Upper lobe of left lung (tissue), 6 donors: ENCODE data around the gene SGSH. TPM values are rescaled to one million over a fixed set of nuclear protein-coding genes. Genes with fewer than 3 reads are reported as not detected.

Experiments
- ATAC-seq, 2 donors: fragments of 200-7000 bp; cut with Tn5 transposase; one replicate each; pipeline ENCODE4 v1.9.1; 2022; ENCODE audit warnings: mild to moderate bottlenecking in 2 of 2, moderate library complexity in 2 of 2; ENCODE audit not compliant: low FRiP score in 2 of 2
- DNase-seq, 2 donors: peaks; one replicate each; pipeline ENCODE4 v3.0.0-alpha.2; 2019 to 2020
- H3K27ac ChIP-seq, 4 donors: fragments of 200-600 bp; sonication (generic); one replicate each; pipeline ENCODE4 v1.5.1; 2016 to 2019
- H3K27me3 ChIP-seq, 4 donors: fragments of 200-600 bp; sonication (generic); one replicate each; pipeline ENCODE4 v1.5.1; 2017 to 2019
- H3K36me3 ChIP-seq, 4 donors: fragments of 200-600 bp; sonication (generic); one replicate each; pipeline ENCODE4 v1.5.1; 2016 to 2019
- H3K4me1 ChIP-seq, 4 donors: fragments of 200-600 bp; sonication (generic); one replicate each; pipeline ENCODE4 v1.5.1; 2018 to 2019
- H3K4me3 ChIP-seq, 4 donors: fragments of 200-600 bp; sonication (generic); one replicate each; pipeline ENCODE4 v1.5.1; 2017 to 2019; ENCODE audit warnings: mild to moderate bottlenecking in 2 of 4, moderate library complexity in 1 of 4
- H3K9me3 ChIP-seq, 4 donors: fragments of 200-600 bp; sonication (generic); one replicate each; pipeline ENCODE4 v1.5.1; 2018 to 2019
- CTCF ChIP-seq, 6 experiments: fragments of 450-650 bp in 4 of 6; fragments of 200-600 bp in 2 of 6; sonication (generic) in 2 of 6; IDR thresholded peaks; one replicate each; pipeline ENCODE4 v1.5.1; 2016 to 2019; ENCODE audit warnings: antibody characterized with exemption in 6 of 6
- EP300 ChIP-seq, 4 donors: sonication (generic); formaldehyde crosslinking; IDR thresholded peaks; one replicate each; pipeline ENCODE4 v1.5.1; 2017; ENCODE audit warnings: antibody characterized with exemption in 4 of 4, control low read depth in 2 of 4
- POLR2A ChIP-seq, 4 donors: fragments of 450-650 bp; IDR thresholded peaks; one replicate each; pipeline ENCODE4 v1.5.1; 2016 to 2017; ENCODE audit warnings: antibody characterized with exemption in 4 of 4, mild to moderate bottlenecking in 2 of 4
- POLR2AphosphoS5 ChIP-seq, 2 donors: sonication (generic); formaldehyde crosslinking; IDR thresholded peaks; one replicate each; pipeline ENCODE4 v1.5.1; 2017; ENCODE audit warnings: antibody characterized with exemption in 2 of 2
- WGBS, 2 donors: methylation state at CpG; one replicate each; pipeline ENCODE4 v1.1.5; 2017 to 2018; 5-methylcytosine and 5-hydroxymethylcytosine counted together
- total RNA-seq, 6 donors: library from RNA; depleted of rRNA in 4 of 6; stranded (reverse); fragments of >200 nt in 4 of 6; gene quantifications; one replicate each; pipeline versions ENCODE4 v1.1.0 to v1.2.1, GENCODE V29; 2016 to 2021
- donor health status: DM: no; HTN: no; CAD: no; lungs with moderate emphysema.
- donor health status: DM: no; HTN: yes; CAD: no; lungs with severe emphysema.

Gene SGSH
- total RNA-seq, 6 donors from 2014 or later = 36.3 to 264 (median 65.0) TPM

GRCh38 chr17:80253631-80254395 lies 33.7 kb upstream of the SGSH start:
- 79 to 81% methylated on average over 17 to 21 of the region's 21 CpGs for WGBS, 2 donors
- no peak for ATAC-seq

GRCh38 chr17:80252871-80253270 lies 32.7 kb upstream of the SGSH start:
- 32 to 57% methylated on average over 6 to 11 of the region's 13 CpGs for WGBS, 2 donors
- peak; percentile 63 to 69 for ATAC-seq
- Histone ChIP-seq H3K27ac (peak overlapping the region in 1 of 4 donors; percentile 43), H3K4me1 (peaks cover 17 to 32% (median 26%) of the 10 kb centered on the region in 4 donors), H3K36me3 (peaks cover 4 to 36% (median 15%) of the 10 kb centered on the region in 4 donors), H3K4me3 (no peak overlapping the region), H3K9me3 (no peaks in the 10 kb centered on the region), H3K27me3 (no peaks in the 10 kb centered on the region)
- DNase-seq = peak; percentile 85 to 91
- TF ChIP-seq POLR2AphosphoS5 (IDR thresholded peaks at IDR 0.05) (no peak), CTCF (IDR thresholded peaks at IDR 0.05) (peak; percentile 21 to 62 (median 52))

More at GRCh38 chr17:80253631-80254395, 33.7 kb upstream of the SGSH start:
- no peaks in the 10 kb centered on the region for H3K9me3 ChIP-seq
- H3K27ac ChIP-seq = peak overlapping the region; percentile 82 to 89 (median 86)
- H3K4me3 ChIP-seq = no peak overlapping the region
- peaks cover 17 to 33% (median 27%) of the 10 kb centered on the region in 4 donors for H3K4me1 ChIP-seq
- H3K36me3 ChIP-seq = peaks cover 4 to 29% (median 13%) of the 10 kb centered on the region in 4 donors
- H3K27me3 ChIP-seq = no peaks in the 10 kb centered on the region
- DNase-seq = no peak
- TF ChIP-seq EP300 (IDR thresholded peaks at IDR 0.05) = no peak

- H3K4me1 ChIP-seq = peaks cover 17 to 32% (median 26%) of the 10 kb centered on the region in 4 donors
- peak overlapping the region in 1 of 4 donors; percentile 43 for H3K27ac ChIP-seq
- DNase-seq (no peak), ATAC-seq (no peak)
- peaks cover 4 to 43% (median 18%) of the 10 kb centered on the region in 4 donors for H3K36me3 ChIP-seq
- H3K27me3 ChIP-seq = no peaks in the 10 kb centered on the region
- 89 to 94% methylated on average over 11 of the region's 11 CpGs for WGBS, 2 donors
- TF ChIP-seq POLR2A (IDR thresholded peaks at IDR 0.05) = no peak
- TF ChIP-seq CTCF (IDR thresholded peaks at IDR 0.05) = no peak
- no peak for TF ChIP-seq POLR2AphosphoS5 (IDR thresholded peaks at IDR 0.05)
- no peak for TF ChIP-seq EP300 (IDR thresholded peaks at IDR 0.05)
- no peak overlapping the region for H3K4me3 ChIP-seq
- H3K9me3 ChIP-seq = no peaks in the 10 kb centered on the region
Observed at GRCh38 chr17:80251966-80252365, 31.8 kb upstream of the SGSH start.

- DNase-seq (peak in 1 of 2 donors; percentile 71), ATAC-seq (no peak)
- Histone ChIP-seq H3K27ac (no peak overlapping the region), H3K9me3 (no peaks in the 10 kb centered on the region), H3K4me1 (peaks cover 2 to 12% (median 5%) of the 10 kb centered on the region in 4 donors), H3K36me3 (peaks cover 9 to 63% (median 38%) of the 10 kb centered on the region in 4 donors), H3K4me3 (no peak overlapping the region), H3K27me3 (no peaks in the 10 kb centered on the region)
- WGBS, 2 donors = 89 to 93% methylated on average over 19 to 26 of the region's 26 CpGs
- TF ChIP-seq POLR2A (IDR thresholded peaks at IDR 0.05) (no peak), POLR2AphosphoS5 (IDR thresholded peaks at IDR 0.05) (no peak), CTCF (IDR thresholded peaks at IDR 0.05) (no peak), EP300 (IDR thresholded peaks at IDR 0.05) (no peak)
Observed at GRCh38 chr17:80248894-80249710, 29.0 kb upstream of the SGSH start.
